Measurements from ENCODE around the gene TMA7B. TPM values are rescaled to one million over a fixed set of nuclear protein-coding genes. Genes with fewer than 3 reads are reported as not detected.
A peak's percentile ranks its signal among the peaks of the same experiment; 100 is the strongest.

TMA7B gene
- total and polyA plus RNA-seq, 9 donors: 0.04 to 0.12 (median 0.10) TPM; not detected in 6

DNA sequence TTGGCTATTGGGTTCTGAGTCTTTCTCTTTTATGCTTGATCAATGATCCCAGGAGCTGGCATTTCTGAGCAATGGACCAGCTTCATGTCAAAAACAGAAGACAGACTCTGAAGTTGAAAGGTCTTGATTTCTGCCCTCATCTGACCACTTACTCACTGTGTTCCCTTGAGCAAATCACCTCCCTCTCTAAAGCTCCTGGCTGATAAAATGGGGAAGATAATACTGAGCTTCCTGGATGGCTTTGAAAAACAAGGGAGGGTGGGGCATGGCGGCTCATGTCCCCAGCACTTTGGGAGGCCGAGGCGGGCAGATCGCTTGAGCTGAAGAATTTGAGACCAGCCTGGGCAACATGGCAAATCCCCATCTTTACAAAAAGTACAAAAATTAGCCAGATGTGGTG, 40.9 kb downstream of the TMA7B start:
- no peak for DNase-seq
- no peak overlapping the region for H3K27ac ChIP-seq (ENCODE audit: low read length)
- no CpG with 5 or more reads among the region's 4 CpGs for WGBS (ENCODE audit: insufficient coverage)
- H3K4me1 ChIP-seq (ENCODE audit: control insufficient read depth, insufficient read depth, low read length): peaks cover 11% of the 10 kb centered on the region
- H3K27me3 ChIP-seq (ENCODE audit: control insufficient read depth, insufficient read depth, low read length): peaks cover 43% of the 10 kb centered on the region
- H3K4me3 ChIP-seq (ENCODE audit: low read length): no peak overlapping the region
- H3K36me3 ChIP-seq (ENCODE audit: control insufficient read depth, insufficient read depth, low read length): no peaks in the 10 kb centered on the region
- no peaks in the 10 kb centered on the region for H3K9me3 ChIP-seq (replicated peaks; ENCODE audit: control insufficient read depth, low read depth, low read length)

DNA sequence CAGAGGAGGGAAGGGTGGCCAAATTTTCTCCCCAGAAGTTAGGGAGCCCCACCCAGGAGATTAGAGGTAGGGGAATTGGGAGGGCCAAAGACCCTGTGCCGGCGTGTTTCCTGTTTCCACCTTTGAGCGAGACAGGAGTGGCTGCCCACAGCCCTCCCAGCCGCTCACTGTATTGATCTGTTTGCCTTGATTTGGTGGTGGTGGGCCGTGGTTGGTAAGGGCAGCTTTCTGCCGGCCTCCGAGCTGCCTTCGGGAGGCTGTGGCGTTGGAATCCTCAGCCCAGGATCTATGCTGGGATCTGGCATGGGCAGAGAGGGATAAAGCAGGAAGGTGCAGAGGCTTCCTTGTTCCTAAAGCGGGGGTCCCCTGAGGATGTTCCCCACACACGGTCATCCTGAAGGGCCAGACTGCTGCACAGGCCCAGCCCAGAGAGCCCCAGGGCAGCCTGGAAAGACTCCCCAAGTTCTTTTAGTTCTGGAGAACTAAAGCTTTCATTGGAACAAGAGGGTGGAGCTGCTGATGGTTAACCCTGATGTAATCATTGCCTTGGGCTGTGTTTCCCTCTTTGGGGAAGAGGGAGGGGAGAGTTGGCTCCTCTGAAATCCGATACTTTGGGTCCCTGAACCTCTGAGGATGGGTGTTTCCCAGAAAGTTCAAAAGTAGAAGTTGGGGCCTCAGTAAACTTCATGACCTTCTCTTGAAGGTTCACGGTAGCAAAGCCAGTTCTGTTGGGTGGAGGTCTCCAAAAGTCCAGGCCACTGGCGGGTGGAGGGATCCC, 41.8 kb downstream of the TMA7B start:
- H3K27me3 ChIP-seq (ENCODE audit: control insufficient read depth, insufficient read depth, low read length): peaks cover 40% of the 10 kb centered on the region
- no peak overlapping the region for H3K4me3 ChIP-seq (ENCODE audit: low read length)
- H3K27ac ChIP-seq (ENCODE audit: low read length): no peak overlapping the region
- peak; percentile 48 for DNase-seq
- 45% methylated on average over 12 of the region's 14 CpGs for WGBS (ENCODE audit: insufficient coverage)
- peaks cover 11% of the 10 kb centered on the region for H3K4me1 ChIP-seq (ENCODE audit: control insufficient read depth, insufficient read depth, low read length)
- no peaks in the 10 kb centered on the region for H3K9me3 ChIP-seq (replicated peaks; ENCODE audit: control insufficient read depth, low read depth, low read length)
- H3K36me3 ChIP-seq (ENCODE audit: control insufficient read depth, insufficient read depth, low read length): no peaks in the 10 kb centered on the region

DNA sequence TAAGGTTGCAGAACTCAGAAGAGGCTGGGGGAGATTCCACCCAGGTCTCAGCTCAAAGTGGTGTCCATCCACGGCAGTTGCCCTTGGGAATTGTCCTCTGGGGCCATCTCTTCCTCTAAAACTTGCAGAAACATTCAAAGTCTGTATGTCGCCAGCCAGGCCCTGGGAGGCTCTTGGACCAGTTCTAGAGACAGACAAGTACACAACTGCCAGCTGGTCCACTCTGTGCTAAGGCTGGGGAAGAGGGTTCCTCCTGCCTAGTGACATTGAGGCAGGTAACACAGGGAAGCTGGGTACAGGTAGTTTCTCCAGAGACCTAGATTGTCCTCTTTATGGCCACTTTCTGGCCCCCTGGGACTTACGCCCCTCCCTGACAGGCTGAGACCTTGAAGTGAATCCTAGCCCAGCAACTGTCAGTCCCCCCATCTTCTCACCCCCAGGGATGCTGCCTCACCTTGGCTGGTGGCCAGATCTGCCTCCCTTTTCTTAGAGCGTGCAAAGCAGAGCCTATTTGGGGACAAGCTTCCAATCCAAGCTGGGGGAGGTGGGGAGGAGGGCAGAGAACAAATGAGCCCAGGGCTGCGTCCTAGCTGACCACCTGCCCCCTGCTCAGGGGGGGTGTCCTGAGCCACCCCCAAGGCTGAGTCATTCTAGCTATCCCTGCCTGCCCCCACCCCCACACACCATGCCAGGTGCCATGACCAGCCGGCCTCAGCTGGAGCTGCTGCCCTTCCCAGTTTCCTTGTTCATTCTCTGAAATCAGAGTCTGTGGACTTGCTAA, 42.9 kb downstream of the TMA7B start:
- no peak overlapping the region for H3K4me3 ChIP-seq (ENCODE audit: low read length)
- no peaks in the 10 kb centered on the region for H3K9me3 ChIP-seq (replicated peaks; ENCODE audit: control insufficient read depth, low read depth, low read length)
- no peaks in the 10 kb centered on the region for H3K36me3 ChIP-seq (ENCODE audit: control insufficient read depth, insufficient read depth, low read length)
- no peak for DNase-seq
- peaks cover 34% of the 10 kb centered on the region for H3K27me3 ChIP-seq (ENCODE audit: control insufficient read depth, insufficient read depth, low read length)
- WGBS (ENCODE audit: insufficient coverage): 60% methylated on average over 4 of the region's 6 CpGs
- H3K4me1 ChIP-seq (ENCODE audit: control insufficient read depth, insufficient read depth, low read length): peaks cover 7% of the 10 kb centered on the region
- H3K27ac ChIP-seq (ENCODE audit: low read length): no peak overlapping the region

DNA sequence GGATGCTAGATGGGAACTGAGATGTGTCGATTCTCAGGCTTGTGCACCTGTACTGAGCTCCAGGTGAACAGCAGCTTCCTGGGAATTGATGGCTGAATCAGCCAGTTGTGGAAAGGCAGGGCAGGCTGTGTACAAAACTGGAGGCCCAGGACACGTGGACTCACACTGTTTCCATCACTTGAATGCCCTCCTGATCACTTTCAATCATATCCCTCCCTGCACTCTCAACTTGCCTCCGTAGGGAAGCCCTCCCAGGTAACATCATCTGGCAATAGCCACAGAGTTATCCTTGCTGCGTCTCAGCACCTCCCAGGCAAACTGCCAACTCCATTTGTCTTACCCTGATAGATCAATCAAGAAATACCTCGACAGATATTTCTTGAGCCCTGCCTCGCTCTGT, 44.6 kb downstream of the TMA7B start:
- DNase-seq: no peak
- Histone ChIP-seq H3K4me1 (ENCODE audit: control insufficient read depth, insufficient read depth, low read length) (peaks cover 11% of the 10 kb centered on the region), H3K9me3 (replicated peaks; ENCODE audit: control insufficient read depth, low read depth, low read length) (no peaks in the 10 kb centered on the region), H3K27me3 (ENCODE audit: control insufficient read depth, insufficient read depth, low read length) (peaks cover 46% of the 10 kb centered on the region), H3K4me3 (ENCODE audit: low read length) (no peak overlapping the region), H3K27ac (ENCODE audit: low read length) (no peak overlapping the region), H3K36me3 (ENCODE audit: control insufficient read depth, insufficient read depth, low read length) (no peaks in the 10 kb centered on the region)
- WGBS (ENCODE audit: insufficient coverage): 60% methylated on average over 6 of the region's 6 CpGs

DNA sequence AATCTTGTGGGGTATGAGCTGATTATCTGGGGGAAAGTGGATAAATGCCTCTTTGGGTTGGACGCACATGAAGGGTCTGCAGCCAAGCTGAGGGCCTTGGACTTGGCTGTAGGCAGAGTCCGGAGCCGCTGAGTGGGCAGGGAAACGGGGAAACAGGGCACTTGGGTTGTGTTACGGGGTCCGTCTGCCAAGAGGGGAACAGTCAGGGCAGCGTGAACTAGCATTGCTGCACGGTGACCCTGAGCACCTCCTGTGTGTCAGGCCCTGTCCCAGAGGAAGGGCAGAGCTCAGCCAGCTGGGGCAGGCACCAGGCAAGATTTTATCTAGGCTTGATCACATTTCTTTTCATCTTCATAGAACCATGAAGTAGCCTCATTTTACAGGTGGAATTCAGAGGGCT, 46.4 kb downstream of the TMA7B start:
- H3K4me1 ChIP-seq (ENCODE audit: control insufficient read depth, insufficient read depth, low read length): peaks cover 14% of the 10 kb centered on the region
- H3K4me3 ChIP-seq (ENCODE audit: low read length): no peak overlapping the region
- no peak for DNase-seq
- no peaks in the 10 kb centered on the region for H3K9me3 ChIP-seq (replicated peaks; ENCODE audit: control insufficient read depth, low read depth, low read length)
- no peaks in the 10 kb centered on the region for H3K36me3 ChIP-seq (ENCODE audit: control insufficient read depth, insufficient read depth, low read length)
- peaks cover 56% of the 10 kb centered on the region for H3K27me3 ChIP-seq (ENCODE audit: control insufficient read depth, insufficient read depth, low read length)
- WGBS (ENCODE audit: insufficient coverage): 68% methylated on average over 8 of the region's 8 CpGs
- no peak overlapping the region for H3K27ac ChIP-seq (ENCODE audit: low read length)

DNA sequence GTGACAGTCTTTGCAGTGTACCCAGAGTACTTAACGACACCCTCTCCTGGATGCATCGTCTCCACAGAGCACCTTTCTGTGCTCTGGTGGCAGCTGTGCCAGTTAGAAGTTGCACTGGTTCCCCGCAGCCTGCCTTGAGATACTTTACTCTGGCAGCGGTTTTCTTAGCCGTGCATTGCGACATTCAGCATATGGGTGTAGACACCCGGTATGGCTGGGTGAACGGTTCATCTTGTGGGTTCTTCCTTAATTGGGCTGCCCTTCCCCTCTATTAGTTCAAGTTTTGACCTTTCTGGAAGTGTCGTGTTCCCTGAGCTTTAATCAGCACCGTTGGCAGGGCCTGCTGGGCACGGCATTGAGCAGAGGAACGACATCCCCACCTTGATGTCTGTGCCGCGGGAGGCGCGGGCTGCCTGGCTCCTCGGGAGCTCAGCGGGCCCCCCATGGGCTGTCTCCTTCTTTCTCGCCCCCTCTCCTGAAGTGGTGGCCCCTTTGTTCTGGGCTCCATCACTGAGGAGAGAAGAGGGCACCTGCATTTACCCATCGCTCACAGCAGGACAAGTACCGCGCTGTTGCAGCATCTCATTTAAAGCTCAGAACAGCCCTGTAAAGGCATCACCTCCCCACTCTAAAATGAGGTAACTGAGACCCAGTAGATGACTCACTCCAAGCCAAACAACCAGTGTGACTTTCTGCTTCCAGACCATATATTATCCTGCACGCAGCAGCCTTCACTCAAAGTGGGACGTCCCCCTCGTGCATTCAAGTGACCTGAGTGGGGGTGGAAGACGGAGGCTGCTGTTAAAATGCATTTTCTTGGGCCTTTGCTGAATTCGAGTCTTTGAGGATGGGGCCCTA, 47.9 kb downstream of the TMA7B start:
- H3K27me3 ChIP-seq (ENCODE audit: control insufficient read depth, insufficient read depth, low read length): peaks cover 51% of the 10 kb centered on the region
- no peak for DNase-seq
- no peak overlapping the region for H3K27ac ChIP-seq (ENCODE audit: low read length)
- H3K9me3 ChIP-seq (replicated peaks; ENCODE audit: control insufficient read depth, low read depth, low read length): no peaks in the 10 kb centered on the region
- H3K4me3 ChIP-seq (ENCODE audit: low read length): no peak overlapping the region
- 77% methylated on average over 20 of the region's 27 CpGs for WGBS (ENCODE audit: insufficient coverage)
- no peaks in the 10 kb centered on the region for H3K36me3 ChIP-seq (ENCODE audit: control insufficient read depth, insufficient read depth, low read length)
- H3K4me1 ChIP-seq (ENCODE audit: control insufficient read depth, insufficient read depth, low read length): peaks cover 13% of the 10 kb centered on the region

DNA sequence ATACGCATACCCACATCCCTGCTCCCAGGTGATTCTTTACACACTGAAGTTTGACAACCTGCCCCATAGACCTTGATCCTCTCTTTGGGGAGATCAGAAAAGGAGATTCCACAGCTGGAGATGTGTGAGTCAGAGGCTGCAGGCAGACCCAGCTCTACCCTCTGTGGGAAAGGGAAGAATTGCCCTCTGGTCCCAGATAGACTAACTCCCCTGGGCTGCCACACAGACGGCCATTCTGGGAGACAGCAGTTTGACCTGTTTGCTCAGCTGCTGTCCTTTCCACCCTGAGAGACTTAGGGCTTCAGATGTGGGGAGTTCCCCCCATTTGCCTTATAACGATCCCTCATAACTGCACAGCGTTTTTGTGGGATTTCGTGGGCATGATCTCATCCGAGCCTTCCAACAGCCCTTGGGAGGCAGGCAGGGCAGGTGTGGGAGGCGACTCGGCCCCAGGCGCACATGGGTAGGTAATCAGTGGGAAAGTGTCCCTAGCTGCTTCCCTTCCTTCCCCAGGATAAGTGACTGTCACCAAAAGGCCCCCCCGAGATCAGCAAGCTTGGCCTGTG, 48.6 kb downstream of the TMA7B start:
- Histone ChIP-seq H3K27ac (ENCODE audit: low read length) (no peak overlapping the region), H3K9me3 (replicated peaks; ENCODE audit: control insufficient read depth, low read depth, low read length) (no peaks in the 10 kb centered on the region), H3K4me1 (ENCODE audit: control insufficient read depth, insufficient read depth, low read length) (peaks cover 8% of the 10 kb centered on the region), H3K36me3 (ENCODE audit: control insufficient read depth, insufficient read depth, low read length) (no peaks in the 10 kb centered on the region), H3K4me3 (ENCODE audit: low read length) (no peak overlapping the region), H3K27me3 (ENCODE audit: control insufficient read depth, insufficient read depth, low read length) (peaks cover 51% of the 10 kb centered on the region)
- 32% methylated on average over 5 of the region's 10 CpGs for WGBS (ENCODE audit: insufficient coverage)
- DNase-seq: no peak

DNA sequence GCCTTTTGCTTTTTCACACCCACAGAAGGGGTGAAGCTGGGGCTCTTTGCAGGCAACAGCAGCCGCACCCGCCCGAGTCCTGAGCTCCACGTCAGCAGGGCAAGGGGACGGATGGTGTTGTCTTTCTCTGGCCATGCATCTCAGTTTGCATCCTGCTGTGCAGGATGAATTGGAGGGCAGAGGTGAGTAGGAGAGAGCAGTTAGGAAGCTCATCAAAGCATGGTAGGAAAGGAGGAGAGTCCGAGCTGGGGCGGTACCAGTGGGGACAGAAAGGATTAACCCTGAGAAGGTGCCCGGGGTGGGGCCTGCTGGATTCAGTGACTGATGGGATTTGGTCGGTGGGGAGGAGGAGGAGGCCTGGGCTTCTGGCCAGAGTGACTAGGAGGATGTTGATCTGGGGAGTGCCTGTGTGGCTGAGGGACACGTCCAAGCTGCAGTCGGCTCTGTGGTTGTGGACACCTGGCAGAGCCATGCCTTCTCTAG, 49.1 kb downstream of the TMA7B start:
- Histone ChIP-seq H3K4me3 (ENCODE audit: low read length) (no peak overlapping the region), H3K27ac (ENCODE audit: low read length) (no peak overlapping the region), H3K9me3 (replicated peaks; ENCODE audit: control insufficient read depth, low read depth, low read length) (no peaks in the 10 kb centered on the region), H3K36me3 (ENCODE audit: control insufficient read depth, insufficient read depth, low read length) (no peaks in the 10 kb centered on the region), H3K4me1 (ENCODE audit: control insufficient read depth, insufficient read depth, low read length) (peaks cover 8% of the 10 kb centered on the region), H3K27me3 (ENCODE audit: control insufficient read depth, insufficient read depth, low read length) (peaks cover 51% of the 10 kb centered on the region)
- 4% methylated on average over 10 of the region's 11 CpGs for WGBS (ENCODE audit: insufficient coverage)
- DNase-seq: no peak

DNA sequence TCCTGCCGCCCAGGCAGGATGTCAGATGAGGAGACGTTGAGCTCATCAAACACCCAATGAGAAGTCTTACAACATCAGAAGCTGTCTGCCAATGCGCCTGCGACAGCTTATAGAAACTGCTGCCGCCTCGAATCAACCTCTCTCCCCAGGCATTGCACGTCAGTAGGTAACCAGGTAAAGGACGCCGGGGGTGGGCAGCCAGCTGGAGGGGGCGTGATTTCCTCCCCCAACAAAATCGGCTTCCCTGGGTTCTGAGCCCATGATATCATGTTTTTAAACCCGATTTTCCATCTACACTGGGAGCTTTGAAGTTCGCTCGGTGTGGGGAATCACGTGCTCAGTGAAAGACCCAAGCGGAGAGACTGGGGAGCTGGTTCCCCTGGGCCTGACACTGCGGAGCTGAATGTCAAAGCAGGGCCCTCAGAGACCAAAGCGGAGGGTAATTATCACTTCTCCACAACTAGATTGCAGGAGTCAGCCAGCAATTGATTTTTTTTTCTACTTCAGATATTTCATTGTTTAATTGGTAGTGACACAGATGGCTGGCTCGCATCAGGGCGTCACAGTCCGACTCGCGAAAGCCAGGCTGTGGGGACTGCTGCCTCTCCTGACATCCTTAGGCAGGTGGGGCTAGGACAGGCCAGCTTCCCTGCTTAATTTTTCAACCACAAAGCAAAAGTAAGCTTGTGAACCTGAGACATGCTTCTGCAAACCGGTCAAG, 49.9 kb downstream of the TMA7B start:
- Histone ChIP-seq H3K9me3 (replicated peaks; ENCODE audit: control insufficient read depth, low read depth, low read length) (no peaks in the 10 kb centered on the region), H3K36me3 (ENCODE audit: control insufficient read depth, insufficient read depth, low read length) (no peaks in the 10 kb centered on the region), H3K27me3 (ENCODE audit: control insufficient read depth, insufficient read depth, low read length) (peaks cover 52% of the 10 kb centered on the region), H3K4me3 (ENCODE audit: low read length) (no peak overlapping the region), H3K4me1 (ENCODE audit: control insufficient read depth, insufficient read depth, low read length) (peaks cover 8% of the 10 kb centered on the region), H3K27ac (ENCODE audit: low read length) (no peak overlapping the region)
- no peak for DNase-seq
- 37% methylated on average over 21 of the region's 24 CpGs for WGBS (ENCODE audit: insufficient coverage)

All from muscle of leg (tissue), 11 donors.